ENCODE data around the gene GPR65.

Gene GPR65

DNA sequence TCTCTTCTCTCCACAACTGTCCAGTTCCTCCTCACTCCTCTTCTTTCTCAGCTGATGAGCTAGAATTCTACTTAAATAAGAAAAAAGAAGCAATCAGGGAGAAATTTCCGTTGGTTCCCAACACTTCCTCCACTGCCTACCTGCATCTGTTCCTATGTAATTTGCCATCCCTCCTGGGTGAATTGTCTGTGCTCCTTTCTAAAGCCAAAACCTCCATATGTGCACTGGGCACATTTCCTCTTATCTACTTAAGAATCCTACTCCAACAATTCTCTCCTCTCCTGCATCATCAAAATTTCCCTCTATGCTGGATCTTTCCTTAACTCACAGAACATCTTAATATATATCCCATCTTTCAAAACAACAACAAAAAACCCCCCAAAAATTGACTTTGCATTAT, 35.2 kb downstream of the GPR65 start:
- Histone ChIP-seq H3K36me3 (ENCODE audit: insufficient read depth, low read length) (no peaks in the 10 kb centered on the region), H4K20me1 (ENCODE audit: insufficient read depth, low read length) (no peaks in the 10 kb centered on the region), H2AFZ (ENCODE audit: low read depth, low read length) (no peak overlapping the region), H3K27ac (ENCODE audit: low read length) (no peak overlapping the region), H3K79me2 (ENCODE audit: insufficient read depth, low read length) (no peaks in the 10 kb centered on the region), H3K4me2 (ENCODE audit: insufficient read depth, low read length) (no peak overlapping the region), H3K4me1 (ENCODE audit: insufficient read depth, low read length) (no peaks in the 10 kb centered on the region), H3K9ac (ENCODE audit: low read depth, low read length) (no peak overlapping the region), H3K9me3 (ENCODE audit: insufficient read depth, low read length, severe bottlenecking) (no peaks in the 10 kb centered on the region), H3K4me3 (ENCODE audit: low read depth in 1 of 2, low read length in 2 of 2) (no peak overlapping the region), H3K27me3 (ENCODE audit: insufficient read depth, low read length, poor library complexity) (no peaks in the 10 kb centered on the region)
- TF ChIP-seq, protein P1, sequence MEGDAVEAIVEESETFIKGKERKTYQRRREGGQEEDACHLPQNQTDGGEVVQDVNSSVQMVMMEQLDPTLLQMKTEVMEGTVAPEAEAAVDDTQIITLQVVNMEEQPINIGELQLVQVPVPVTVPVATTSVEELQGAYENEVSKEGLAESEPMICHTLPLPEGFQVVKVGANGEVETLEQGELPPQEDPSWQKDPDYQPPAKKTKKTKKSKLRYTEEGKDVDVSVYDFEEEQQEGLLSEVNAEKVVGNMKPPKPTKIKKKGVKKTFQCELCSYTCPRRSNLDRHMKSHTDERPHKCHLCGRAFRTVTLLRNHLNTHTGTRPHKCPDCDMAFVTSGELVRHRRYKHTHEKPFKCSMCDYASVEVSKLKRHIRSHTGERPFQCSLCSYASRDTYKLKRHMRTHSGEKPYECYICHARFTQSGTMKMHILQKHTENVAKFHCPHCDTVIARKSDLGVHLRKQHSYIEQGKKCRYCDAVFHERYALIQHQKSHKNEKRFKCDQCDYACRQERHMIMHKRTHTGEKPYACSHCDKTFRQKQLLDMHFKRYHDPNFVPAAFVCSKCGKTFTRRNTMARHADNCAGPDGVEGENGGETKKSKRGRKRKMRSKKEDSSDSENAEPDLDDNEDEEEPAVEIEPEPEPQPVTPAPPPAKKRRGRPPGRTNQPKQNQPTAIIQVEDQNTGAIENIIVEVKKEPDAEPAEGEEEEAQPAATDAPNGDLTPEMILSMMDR (IDR thresholded peaks at IDR 0.05; ENCODE audit: borderline replicate concordance, extremely low read depth, low read length, poor library complexity, severe bottlenecking), result no peak
- no peak for TF ChIP-seq EZH2 (IDR thresholded peaks at IDR 0.05; ENCODE audit: borderline replicate concordance, low read depth, low read length, severe bottlenecking)
- DNase-seq (no peak), ATAC-seq (ENCODE audit: insufficient read depth, low read depth) (no peak)

DNA sequence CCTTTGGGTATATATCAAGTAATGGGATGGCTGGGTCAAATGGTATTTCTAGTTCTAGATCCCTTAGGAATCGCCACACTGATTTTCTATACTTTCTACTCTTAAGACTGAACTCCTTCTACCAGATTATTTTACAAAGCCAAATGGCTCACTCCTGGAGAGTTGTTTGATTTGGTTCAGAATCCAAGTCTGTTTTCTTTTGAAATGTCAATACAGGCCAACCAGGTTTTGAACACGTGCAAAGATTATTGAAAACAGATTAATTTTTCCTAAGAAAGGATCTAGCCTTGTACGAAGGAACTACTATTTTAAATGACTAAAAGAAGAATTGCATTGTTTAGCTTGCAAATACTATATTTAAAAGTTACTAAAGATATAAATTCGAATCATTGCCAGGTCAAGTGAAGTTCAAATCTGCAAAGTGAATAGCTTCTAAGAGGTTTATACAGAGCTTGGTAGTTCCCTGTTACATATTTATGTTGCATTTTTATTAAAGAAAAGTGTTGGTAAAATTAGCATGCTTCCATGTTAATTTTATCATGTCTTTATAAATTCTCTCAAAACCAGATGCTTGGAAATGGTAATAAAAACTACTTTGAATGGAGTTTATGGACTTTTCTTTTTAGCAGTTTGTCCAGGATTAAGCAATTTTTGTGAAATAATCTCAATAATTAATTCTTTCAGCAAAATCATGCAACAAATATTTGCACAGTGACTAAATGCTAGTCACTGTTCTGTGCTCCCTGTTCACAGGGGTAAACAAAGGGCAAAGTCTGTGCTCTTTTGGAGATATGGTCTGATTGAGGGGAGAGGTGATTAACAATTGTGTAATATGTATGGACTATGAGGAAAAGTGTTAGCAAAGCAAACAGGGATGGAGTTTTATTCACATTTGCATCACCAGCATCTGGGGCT, 38.9 kb downstream of the GPR65 start:
- no peaks in the 10 kb centered on the region for H4K20me1 ChIP-seq (ENCODE audit: insufficient read depth, low read length)
- no peak overlapping the region for H3K9ac ChIP-seq (ENCODE audit: low read depth, low read length)
- ATAC-seq (ENCODE audit: insufficient read depth, low read depth) (no peak), DNase-seq (no peak)
- H3K4me3 ChIP-seq (ENCODE audit: low read depth in 1 of 2, low read length in 2 of 2), result no peak overlapping the region
- no peaks in the 10 kb centered on the region for H3K4me1 ChIP-seq (ENCODE audit: insufficient read depth, low read length)
- H3K9me3 ChIP-seq (ENCODE audit: insufficient read depth, low read length, severe bottlenecking), result no peaks in the 10 kb centered on the region
- TF ChIP-seq EZH2 (IDR thresholded peaks at IDR 0.05; ENCODE audit: borderline replicate concordance, low read depth, low read length, severe bottlenecking), result no peak
- TF ChIP-seq, protein P1 (IDR thresholded peaks at IDR 0.05; ENCODE audit: borderline replicate concordance, extremely low read depth, low read length, poor library complexity, severe bottlenecking), result no peak
- H3K27me3 ChIP-seq (ENCODE audit: insufficient read depth, low read length, poor library complexity), result no peaks in the 10 kb centered on the region
- H3K79me2 ChIP-seq (ENCODE audit: insufficient read depth, low read length), result no peaks in the 10 kb centered on the region
- H3K36me3 ChIP-seq (ENCODE audit: insufficient read depth, low read length), result no peaks in the 10 kb centered on the region
- H3K4me2 ChIP-seq (ENCODE audit: insufficient read depth, low read length), result no peak overlapping the region
- no peak overlapping the region for H2AFZ ChIP-seq (ENCODE audit: low read depth, low read length)
- H3K27ac ChIP-seq (ENCODE audit: low read length), result no peak overlapping the region

DNA sequence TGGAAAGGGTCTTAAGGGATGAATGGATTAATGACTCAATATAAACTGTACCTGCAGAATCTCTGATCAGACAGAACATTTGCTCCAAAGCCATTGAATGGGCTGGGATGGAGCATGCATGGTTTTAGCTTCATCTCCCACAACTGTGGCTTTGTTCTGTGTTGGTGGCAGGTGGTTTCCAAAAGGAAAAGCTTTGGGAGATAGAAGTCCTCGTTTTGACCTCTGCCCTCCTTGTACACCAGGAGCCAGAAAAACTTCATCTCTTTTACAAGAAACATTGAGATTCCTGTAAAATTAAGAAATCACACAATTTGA, 39.5 kb downstream of the GPR65 start:
- Histone ChIP-seq H4K20me1 (ENCODE audit: insufficient read depth, low read length) (no peaks in the 10 kb centered on the region), H3K9me3 (ENCODE audit: insufficient read depth, low read length, severe bottlenecking) (no peaks in the 10 kb centered on the region), H3K36me3 (ENCODE audit: insufficient read depth, low read length) (no peaks in the 10 kb centered on the region), H3K79me2 (ENCODE audit: insufficient read depth, low read length) (no peaks in the 10 kb centered on the region), H3K4me2 (ENCODE audit: insufficient read depth, low read length) (no peak overlapping the region), H3K4me3 (ENCODE audit: low read depth in 1 of 2, low read length in 2 of 2) (no peak overlapping the region), H3K9ac (ENCODE audit: low read depth, low read length) (no peak overlapping the region), H3K27ac (ENCODE audit: low read length) (no peak overlapping the region), H2AFZ (ENCODE audit: low read depth, low read length) (no peak overlapping the region), H3K27me3 (ENCODE audit: insufficient read depth, low read length, poor library complexity) (no peaks in the 10 kb centered on the region), H3K4me1 (ENCODE audit: insufficient read depth, low read length) (no peaks in the 10 kb centered on the region)
- DNase-seq, result no peak
- no peak for ATAC-seq (ENCODE audit: insufficient read depth, low read depth)
- TF ChIP-seq, protein P1 (IDR thresholded peaks at IDR 0.05; ENCODE audit: borderline replicate concordance, extremely low read depth, low read length, poor library complexity, severe bottlenecking), result no peak
- no peak for TF ChIP-seq EZH2 (IDR thresholded peaks at IDR 0.05; ENCODE audit: borderline replicate concordance, low read depth, low read length, severe bottlenecking)

Data from DND-41 (cell line).